Fibroblast of lung (primary cell): Measurements from ENCODE around the gene ARSK. TPM values are rescaled to one million over a fixed set of nuclear protein-coding genes. Genes with fewer than 3 reads are reported as not detected.

Source experiments
- DNase-seq, 2 donors: peaks; one replicate each; pipeline versions ENCODE4 v3.0.0 to v3.0.0-alpha.2; 2010; ENCODE audit warnings: low read depth in 2 of 2
- H2AFZ ChIP-seq: 2 replicates; pipeline ENCODE4 v1.5.1; 2012; ENCODE audit warnings: low read length, control low read depth, inconsistent platforms
- H3K27ac ChIP-seq: 2 replicates; pipeline ENCODE4 v1.5.1; 2011; ENCODE audit warnings: low read length, control low read depth; ENCODE audit not compliant: insufficient read depth
- H3K27me3 ChIP-seq: 2 replicates; pipeline ENCODE4 v1.5.1; 2011; ENCODE audit warnings: mild to moderate bottlenecking, low read length; ENCODE audit not compliant: control insufficient read depth, insufficient read depth
- H3K36me3 ChIP-seq: 2 replicates; pipeline ENCODE4 v1.5.1; 2011; ENCODE audit warnings: low read length; ENCODE audit not compliant: control insufficient read depth, insufficient read depth
- H3K4me1 ChIP-seq: 2 replicates; pipeline ENCODE4 v1.5.1; 2011; ENCODE audit warnings: low read length; ENCODE audit not compliant: control insufficient read depth, insufficient read depth; ENCODE audit errors: extremely low read depth
- H3K4me2 ChIP-seq: 2 replicates; pipeline ENCODE4 v1.5.1; 2011; ENCODE audit warnings: low read length, control low read depth; ENCODE audit not compliant: insufficient read depth; ENCODE audit errors: extremely low read depth
- H3K4me3 ChIP-seq, 4 experiments: fragments of 200-600 bp in 1 of 4; sonication (generic) in 1 of 4; replicated peaks in 1 of 4; 2 replicates each; pipeline ENCODE4 v1.5.1; 2011 to 2016; ENCODE audit warnings: low read length in 4 of 4, low read depth in 3 of 4, mild to moderate bottlenecking in 3 of 4, control low read depth in 2 of 4, inconsistent platforms in 1 of 4, mixed read lengths in 1 of 4; ENCODE audit not compliant: insufficient read depth in 1 of 4; ENCODE audit errors: control extremely low read depth in 1 of 4
- H3K79me2 ChIP-seq: 2 replicates; pipeline ENCODE4 v1.5.1; 2012; ENCODE audit warnings: mild to moderate bottlenecking, low read length, inconsistent platforms; ENCODE audit not compliant: control insufficient read depth, insufficient read depth
- H3K9ac ChIP-seq: 2 replicates; pipeline ENCODE4 v1.5.1; 2011; ENCODE audit warnings: mild to moderate bottlenecking, low read length, control low read depth; ENCODE audit not compliant: insufficient read depth
- H3K9me3 ChIP-seq: 2 replicates; pipeline ENCODE4 v1.5.1; 2012; ENCODE audit warnings: low read depth, low read length; ENCODE audit not compliant: control insufficient read depth, insufficient read depth
- H4K20me1 ChIP-seq: 2 replicates; pipeline ENCODE4 v1.5.1; 2011; ENCODE audit warnings: low read length; ENCODE audit not compliant: control insufficient read depth, insufficient read depth; ENCODE audit errors: extremely low read depth
- CTCF ChIP-seq, 2 donors: IDR thresholded peaks in 1 of 2; conservative IDR thresholded peaks in 1 of 2; 1 replicate in 1 of 2; 2 replicates in 1 of 2; pipeline ENCODE4 v1.5.1; 2011 to 2012; ENCODE audit warnings: low read length in 2 of 2, control low read depth in 1 of 2, inconsistent platforms in 1 of 2, low read depth in 1 of 2, mild to moderate bottlenecking in 1 of 2
- EZH2 ChIP-seq: IDR thresholded peaks from 2 replicates; pipeline ENCODE4 v1.5.1; 2012; ENCODE audit warnings: low read length, control low read depth, mild to moderate bottlenecking; ENCODE audit errors: missing control alignments
- polyA plus RNA-seq, 2 donors: library from polyadenylated mRNA; depleted of rRNA in 1 of 2; stranded (reverse) in 1 of 2; unstranded in 1 of 2; fragments of >200 nt; gene quantifications; 2 replicates each; pipeline ENCODE4 v1.2.1, GENCODE V29; 2011 to 2012; ENCODE audit warnings: missing spikeins in 1 of 2
- total RNA-seq: library from RNA; depleted of rRNA; stranded (reverse); fragments of >200 nt; gene quantifications from 2 replicates; pipeline ENCODE4 v1.2.1, GENCODE V29; 2014

Gene ARSK
- total and polyA plus RNA-seq, 2 donors (not counting 1 experiment from before 2014, with no cell fraction given), result 19.3 to 37.3 TPM

GRCh38 chr5:95557841-95558240 is 2.9 kb downstream of the ARSK start:
- Histone ChIP-seq H3K27ac (no peak overlapping the region), H3K27me3 (no peaks in the 10 kb centered on the region), H3K79me2 (peaks cover 26% of the 10 kb centered on the region), H4K20me1 (no peaks in the 10 kb centered on the region), H3K4me3 (no peak overlapping the region), H3K9me3 (no peaks in the 10 kb centered on the region), H3K4me1 (peaks cover 2% of the 10 kb centered on the region), H3K9ac (no peak overlapping the region), H3K36me3 (no peaks in the 10 kb centered on the region), H3K4me2 (no peak overlapping the region), H2AFZ (no peak overlapping the region)
- TF ChIP-seq CTCF (conservative IDR thresholded peaks at IDR 0.05 in 1 of 2, IDR thresholded peaks at IDR 0.05 in 1 of 2; ENCODE audit: low read depth in 1 of 2, low read length in 2 of 2) (no peak), EZH2 (no peak)
- DNase-seq, result no peak

GRCh38 chr5:95562282-95562681 is 7.4 kb downstream of the ARSK start:
- TF ChIP-seq EZH2, result no peak
- TF ChIP-seq CTCF (conservative IDR thresholded peaks at IDR 0.05 in 1 of 2, IDR thresholded peaks at IDR 0.05 in 1 of 2; ENCODE audit: low read depth in 1 of 2, low read length in 2 of 2), result no peak
- Histone ChIP-seq H4K20me1 (no peaks in the 10 kb centered on the region), H3K36me3 (no peaks in the 10 kb centered on the region)

GRCh38 chr5:95563367-95563766 is 8.5 kb downstream of the ARSK start:
- H3K36me3 ChIP-seq, result no peaks in the 10 kb centered on the region
- H3K79me2 ChIP-seq, result peaks cover 2% of the 10 kb centered on the region
- H3K9me3 ChIP-seq, result no peaks in the 10 kb centered on the region
- H4K20me1 ChIP-seq, result no peaks in the 10 kb centered on the region
- no peak for DNase-seq
- no peak overlapping the region for H2AFZ ChIP-seq
- H3K4me1 ChIP-seq, result no peaks in the 10 kb centered on the region
- H3K4me3 ChIP-seq, result no peak overlapping the region
- no peak overlapping the region for H3K4me2 ChIP-seq
- no peaks in the 10 kb centered on the region for H3K27me3 ChIP-seq
- H3K27ac ChIP-seq, result no peak overlapping the region
- TF ChIP-seq EZH2 (no peak), CTCF (conservative IDR thresholded peaks at IDR 0.05 in 1 of 2, IDR thresholded peaks at IDR 0.05 in 1 of 2; ENCODE audit: low read depth in 1 of 2, low read length in 2 of 2) (no peak)
- no peak overlapping the region for H3K9ac ChIP-seq

More at GRCh38 chr5:95562282-95562681, 7.4 kb downstream of the ARSK start:
- Histone ChIP-seq H3K4me3 (no peak overlapping the region), H3K9me3 (no peaks in the 10 kb centered on the region), H2AFZ (no peak overlapping the region), H3K27me3 (no peaks in the 10 kb centered on the region), H3K79me2 (peaks cover 2% of the 10 kb centered on the region), H3K27ac (no peak overlapping the region), H3K9ac (no peak overlapping the region), H3K4me2 (no peak overlapping the region), H3K4me1 (no peaks in the 10 kb centered on the region)
- no peak for DNase-seq
